ENCODE results near the gene SLC5A2. TPM values are rescaled to one million over a fixed set of nuclear protein-coding genes. Genes with fewer than 3 reads are reported as not detected.

Gene SLC5A2
- total and polyA plus RNA-seq, 2 experiments from 2014 or later = 2.5 to 12.7 TPM

DNA sequence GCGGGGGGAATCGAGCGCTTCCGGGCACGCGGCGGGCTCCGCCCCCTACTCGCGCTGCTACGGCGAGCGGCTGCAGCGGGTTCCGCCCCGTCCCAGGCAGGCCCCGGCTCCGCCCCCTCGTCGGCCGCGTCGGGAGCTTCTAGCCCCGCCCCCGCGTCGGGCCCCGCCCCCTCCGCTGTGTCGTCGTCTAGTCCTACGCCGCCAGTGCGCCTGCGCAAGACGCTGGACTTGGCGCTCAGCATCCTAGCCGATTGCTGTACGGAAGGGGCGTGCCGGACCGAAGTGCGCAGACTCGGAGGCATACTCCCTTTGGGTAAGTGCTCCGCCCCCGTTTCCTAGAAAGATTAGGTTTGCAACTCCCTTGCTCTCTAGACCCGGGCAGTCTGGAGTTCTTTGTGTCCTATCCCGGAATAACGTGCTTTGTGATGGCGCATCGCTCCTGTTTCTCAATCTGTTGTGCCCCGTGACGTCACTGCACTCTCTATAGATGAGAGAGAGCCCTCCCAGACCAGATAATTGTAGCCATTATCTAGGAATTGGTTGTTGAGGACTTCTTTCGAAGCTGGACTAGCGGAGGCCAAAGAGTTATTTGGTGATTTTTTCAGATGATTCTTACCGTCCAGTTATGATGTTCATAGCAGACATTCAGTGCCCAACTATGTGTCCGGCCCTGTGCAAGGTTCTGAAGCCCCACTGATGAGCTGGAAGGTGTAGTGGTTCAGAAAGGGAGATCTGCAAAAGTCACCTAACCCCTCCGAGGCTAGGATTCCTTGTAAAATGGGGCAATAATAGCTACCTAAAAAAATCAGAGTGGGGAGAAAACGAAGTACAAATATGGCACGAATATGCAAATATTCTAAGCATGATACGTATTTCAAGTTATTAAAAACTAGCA is 23.0 kb upstream of the SLC5A2 start:
- Histone ChIP-seq H3K9me3 (ENCODE audit: low read depth) (no peaks in the 10 kb centered on the region), H3K27ac (peak overlapping the region; percentile 96), H3K4me2 (peak overlapping the region; percentile 74), H3K4me1 (ENCODE audit: insufficient read depth) (peaks cover 12% of the 10 kb centered on the region), H4K20me1 (ENCODE audit: insufficient read depth, poor library complexity, severe bottlenecking) (peaks cover 19% of the 10 kb centered on the region), H3K36me3 (replicated peaks; ENCODE audit: insufficient read depth, low read depth) (no peaks in the 10 kb centered on the region), H2AFZ (peak overlapping the region; percentile 25), H3K9me2 (replicated peaks; ENCODE audit: insufficient read depth) (no peaks in the 10 kb centered on the region), H3K27me3 (no peaks in the 10 kb centered on the region), H3K4me3 (peak overlapping the region; percentile 10), H3K79me2 (peaks cover 37% of the 10 kb centered on the region)
- DNase-seq (ENCODE audit: low spot score) = peak; percentile 100
- 4% methylated on average over 53 of the region's 61 CpGs for WGBS (ENCODE audit: low lambda C conversion rate, missing lambda C conversion rate)
- TF ChIP-seq, protein P1, sequence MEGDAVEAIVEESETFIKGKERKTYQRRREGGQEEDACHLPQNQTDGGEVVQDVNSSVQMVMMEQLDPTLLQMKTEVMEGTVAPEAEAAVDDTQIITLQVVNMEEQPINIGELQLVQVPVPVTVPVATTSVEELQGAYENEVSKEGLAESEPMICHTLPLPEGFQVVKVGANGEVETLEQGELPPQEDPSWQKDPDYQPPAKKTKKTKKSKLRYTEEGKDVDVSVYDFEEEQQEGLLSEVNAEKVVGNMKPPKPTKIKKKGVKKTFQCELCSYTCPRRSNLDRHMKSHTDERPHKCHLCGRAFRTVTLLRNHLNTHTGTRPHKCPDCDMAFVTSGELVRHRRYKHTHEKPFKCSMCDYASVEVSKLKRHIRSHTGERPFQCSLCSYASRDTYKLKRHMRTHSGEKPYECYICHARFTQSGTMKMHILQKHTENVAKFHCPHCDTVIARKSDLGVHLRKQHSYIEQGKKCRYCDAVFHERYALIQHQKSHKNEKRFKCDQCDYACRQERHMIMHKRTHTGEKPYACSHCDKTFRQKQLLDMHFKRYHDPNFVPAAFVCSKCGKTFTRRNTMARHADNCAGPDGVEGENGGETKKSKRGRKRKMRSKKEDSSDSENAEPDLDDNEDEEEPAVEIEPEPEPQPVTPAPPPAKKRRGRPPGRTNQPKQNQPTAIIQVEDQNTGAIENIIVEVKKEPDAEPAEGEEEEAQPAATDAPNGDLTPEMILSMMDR (IDR thresholded peaks at IDR 0.05; ENCODE audit: poor library complexity) = no peak
- TF ChIP-seq EZH2 (IDR thresholded peaks at IDR 0.05; ENCODE audit: borderline replicate concordance) = no peak
- no peak for TF ChIP-seq EZH2phosphoT487 (IDR thresholded peaks at IDR 0.05; ENCODE audit: low read depth, severe bottlenecking, unreplicated experiment)

DNA sequence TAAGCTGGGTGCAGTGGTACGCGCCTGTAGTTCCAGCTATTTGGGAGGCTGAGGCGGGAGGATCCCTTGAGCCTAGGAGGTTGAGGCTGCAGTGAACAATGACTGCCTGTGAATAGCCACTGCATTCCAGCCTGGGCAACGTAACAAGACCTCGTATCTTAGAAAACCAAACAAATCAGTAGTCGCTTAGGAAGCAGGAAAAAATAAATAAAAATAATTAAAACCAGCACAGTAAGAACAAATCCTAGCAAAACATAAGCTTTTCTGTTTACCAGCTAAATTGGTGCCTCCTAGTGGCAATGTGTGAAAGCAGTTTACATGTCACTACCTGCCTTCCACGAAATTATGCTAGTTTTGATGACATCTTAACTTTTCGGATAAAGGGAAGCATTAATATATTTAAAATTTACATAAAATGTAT is 22.3 kb upstream of the SLC5A2 start:
- Histone ChIP-seq H3K4me3 (peak overlapping the region; percentile 10), H3K4me1 (ENCODE audit: insufficient read depth) (peaks cover 12% of the 10 kb centered on the region), H3K27me3 (no peaks in the 10 kb centered on the region), H3K9me3 (ENCODE audit: low read depth) (no peaks in the 10 kb centered on the region), H4K20me1 (ENCODE audit: insufficient read depth, poor library complexity, severe bottlenecking) (peaks cover 19% of the 10 kb centered on the region), H3K9me2 (replicated peaks; ENCODE audit: insufficient read depth) (no peaks in the 10 kb centered on the region), H3K79me2 (peaks cover 33% of the 10 kb centered on the region), H3K27ac (peak overlapping the region; percentile 83), H2AFZ (no peak overlapping the region), H3K36me3 (replicated peaks; ENCODE audit: insufficient read depth, low read depth) (no peaks in the 10 kb centered on the region), H3K4me2 (peak overlapping the region; percentile 74)
- DNase-seq (ENCODE audit: low spot score) = peak; percentile 64
- TF ChIP-seq, protein P1 (IDR thresholded peaks at IDR 0.05; ENCODE audit: poor library complexity) = peak; percentile 64
- no peak for TF ChIP-seq EZH2phosphoT487 (IDR thresholded peaks at IDR 0.05; ENCODE audit: low read depth, severe bottlenecking, unreplicated experiment)
- WGBS (ENCODE audit: low lambda C conversion rate, missing lambda C conversion rate) = 66% methylated on average over 8 of the region's 8 CpGs

DNA sequence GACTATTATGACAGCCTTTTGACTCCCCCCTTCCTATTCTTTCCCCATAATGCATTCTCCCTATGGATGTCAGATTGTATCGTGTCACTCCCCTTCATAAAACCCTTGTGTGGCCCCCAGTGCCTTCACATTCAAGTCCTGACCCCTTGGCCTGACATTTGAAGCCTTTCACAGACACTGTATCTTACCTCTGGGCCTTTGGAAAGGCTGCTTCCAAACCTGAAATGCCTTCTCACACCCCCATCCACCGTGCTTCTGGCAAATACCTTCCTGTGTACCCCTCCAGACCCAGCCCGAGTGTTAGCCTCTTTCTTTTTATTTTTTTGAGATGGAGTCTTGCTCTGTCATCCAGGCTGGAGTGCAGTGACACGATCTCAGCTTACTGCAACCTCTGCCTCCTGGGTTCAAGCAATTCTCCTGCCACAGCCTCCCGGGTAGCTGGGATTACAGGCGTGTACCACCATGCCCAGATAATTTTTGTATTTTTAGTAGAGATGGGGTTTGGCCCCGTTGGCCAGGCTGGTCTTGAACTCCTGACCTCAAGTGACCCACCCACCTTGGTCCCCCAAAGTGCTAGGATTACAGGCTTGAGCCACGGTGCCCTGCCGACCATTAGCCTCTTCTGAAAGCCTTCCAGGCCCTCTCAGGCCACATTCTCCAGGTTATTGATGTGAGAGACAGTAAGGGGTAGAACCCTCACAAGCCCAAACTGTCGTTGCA is 21.6 kb upstream of the SLC5A2 start:
- DNase-seq (ENCODE audit: low spot score) = no peak
- Histone ChIP-seq H2AFZ (no peak overlapping the region), H3K4me3 (no peak overlapping the region), H3K9me2 (replicated peaks; ENCODE audit: insufficient read depth) (no peaks in the 10 kb centered on the region), H3K36me3 (replicated peaks; ENCODE audit: insufficient read depth, low read depth) (no peaks in the 10 kb centered on the region), H4K20me1 (ENCODE audit: insufficient read depth, poor library complexity, severe bottlenecking) (peaks cover 19% of the 10 kb centered on the region), H3K4me1 (ENCODE audit: insufficient read depth) (peaks cover 12% of the 10 kb centered on the region), H3K4me2 (no peak overlapping the region), H3K27me3 (no peaks in the 10 kb centered on the region), H3K9me3 (ENCODE audit: low read depth) (no peaks in the 10 kb centered on the region), H3K79me2 (peaks cover 27% of the 10 kb centered on the region), H3K27ac (no peak overlapping the region)
- WGBS (ENCODE audit: low lambda C conversion rate, missing lambda C conversion rate) = 95% methylated on average over 10 of the region's 10 CpGs
- TF ChIP-seq EZH2phosphoT487 (IDR thresholded peaks at IDR 0.05; ENCODE audit: low read depth, severe bottlenecking, unreplicated experiment) (no peak), EZH2 (IDR thresholded peaks at IDR 0.05; ENCODE audit: borderline replicate concordance) (no peak)
- TF ChIP-seq, protein P1 (IDR thresholded peaks at IDR 0.05; ENCODE audit: poor library complexity) = no peak
